PC-3 (cell line): ENCODE measurements around the gene VPS26B. TPM values are rescaled to one million over a fixed set of nuclear protein-coding genes. Genes with fewer than 3 reads are reported as not detected.

Source experiments
- ATAC-seq: fragments of 200-7000 bp; cut with Tn5 transposase; 2 replicates; pipeline ENCODE4 v1.9.1; 2020; ENCODE audit warnings: mild to moderate bottlenecking, moderate library complexity
- BruUV-seq: library from RNA; stranded (reverse); fragments of 400-500 nt; replicated peaks from 2 replicates; lab custom pipeline; 2021; lab: Mats Ljungman, UMichigan
- CTCF ChIA-PET: fragments of 300-600 bp; sonication (Branson Sonifier 250); formaldehyde crosslinking; loops from one replicate; lab custom pipeline; 2022; ENCODE audit warnings: antibody characterized with exemption; lab: Charles Lee
- POLR2A ChIA-PET: fragments of 300-600 bp; sonication (Branson Sonifier 250); formaldehyde crosslinking; loops from one replicate; lab custom pipeline; 2022; ENCODE audit warnings: antibody characterized with exemption; ENCODE audit not compliant: unreplicated experiment; lab: Charles Lee
- DNase-seq: peaks from one replicate; pipeline ENCODE4 v3.0.0-alpha.2; 2015
- H2AFZ ChIP-seq: fragments of 300-600 bp; sonication (generic); 2 replicates; pipeline ENCODE4 v1.6.0; 2016; ENCODE audit warnings: antibody characterized with exemption, low read length
- H3F3A ChIP-seq: fragments of 300-600 bp; sonication (generic); one replicate; pipeline ENCODE4 v1.6.0; 2017; ENCODE audit warnings: antibody characterized with exemption, low read length, control low read depth, mild to moderate bottlenecking; ENCODE audit not compliant: unreplicated experiment
- H3K27ac ChIP-seq: fragments of 300-600 bp; sonication (generic); 2 replicates; pipeline ENCODE4 v1.5.1; 2016; ENCODE audit warnings: mild to moderate bottlenecking, low read length
- H3K27me3 ChIP-seq: fragments of 300-600 bp; sonication (generic); 2 replicates; pipeline ENCODE4 v1.6.1; 2016; ENCODE audit warnings: low read length, mixed read lengths
- H3K36me3 ChIP-seq: fragments of 300-600 bp; sonication (generic); 2 replicates; pipeline ENCODE4 v1.6.1; 2016; ENCODE audit warnings: low read depth, mixed run types, low read length, mixed read lengths
- H3K4me1 ChIP-seq: fragments of 300-600 bp; sonication (generic); 2 replicates; pipeline ENCODE4 v1.5.1; 2016; ENCODE audit warnings: low read length; ENCODE audit not compliant: insufficient read depth
- H3K4me2 ChIP-seq: fragments of 300-600 bp; sonication (generic); 2 replicates; pipeline ENCODE4 v1.6.0; 2016; ENCODE audit warnings: low read length
- H3K4me3 ChIP-seq: fragments of 300-600 bp; sonication (generic); 2 replicates; pipeline ENCODE4 v1.5.1; 2016; ENCODE audit warnings: mild to moderate bottlenecking, low read length, mixed read lengths
- H3K79me2 ChIP-seq: fragments of 300-600 bp; sonication (generic); 2 replicates; pipeline ENCODE4 v1.6.1; 2017; ENCODE audit warnings: low read length, mixed read lengths
- H3K9ac ChIP-seq: fragments of 300-600 bp; sonication (generic); 2 replicates; pipeline ENCODE4 v1.6.0; 2016; ENCODE audit warnings: mild to moderate bottlenecking, low read length
- H3K9me2 ChIP-seq: fragments of 300-600 bp; sonication (generic); replicated peaks from 2 replicates; pipeline ENCODE4 v1.6.1; 2016; ENCODE audit warnings: mixed run types, low read length, mixed read lengths
- H3K9me3 ChIP-seq: fragments of 300-600 bp; sonication (generic); 2 replicates; pipeline ENCODE4 v1.6.1; 2016; ENCODE audit warnings: low read length, mixed read lengths
- H4K20me1 ChIP-seq: fragments of 300-600 bp; sonication (generic); 2 replicates; pipeline ENCODE4 v1.6.1; 2016; ENCODE audit warnings: low read length, mixed read lengths
- EZH2 ChIP-seq: fragments of 300-600 bp; sonication (generic); IDR thresholded peaks from one replicate; pipeline ENCODE4 v1.6.1; 2017; ENCODE audit warnings: antibody characterized with exemption, mild to moderate bottlenecking, low read length; ENCODE audit not compliant: unreplicated experiment
- EZH2phosphoT487 ChIP-seq: fragments of 300-600 bp; sonication (generic); IDR thresholded peaks from 2 replicates; pipeline ENCODE4 v1.6.1; 2018; ENCODE audit warnings: mild to moderate bottlenecking, antibody characterized with exemption, low read length, borderline replicate concordance
- intact Hi-C: fragments of 100-400 bp; cut with micrococcal nuclease; formaldehyde crosslinking; loops from 2 replicates; pipeline ENCODE4 v1.9.0; 2023
- total RNA-seq: library from RNA; depleted of rRNA; stranded (reverse); fragments of >200 nt; gene quantifications from 2 replicates; pipeline ENCODE4 v1.2.3, GENCODE V29; 2014
- TF ChIP-seq, protein P1 (sequence below): fragments of 300-600 bp; sonication (generic); conservative IDR thresholded peaks from 2 replicates; pipeline ENCODE4 v1.5.1; 2017; ENCODE audit warnings: antibody characterized with exemption, low read depth, mild to moderate bottlenecking, low read length

VPS26B gene
- total RNA-seq, 1 experiment from 2014 or later, result 49.2 TPM

DNA sequence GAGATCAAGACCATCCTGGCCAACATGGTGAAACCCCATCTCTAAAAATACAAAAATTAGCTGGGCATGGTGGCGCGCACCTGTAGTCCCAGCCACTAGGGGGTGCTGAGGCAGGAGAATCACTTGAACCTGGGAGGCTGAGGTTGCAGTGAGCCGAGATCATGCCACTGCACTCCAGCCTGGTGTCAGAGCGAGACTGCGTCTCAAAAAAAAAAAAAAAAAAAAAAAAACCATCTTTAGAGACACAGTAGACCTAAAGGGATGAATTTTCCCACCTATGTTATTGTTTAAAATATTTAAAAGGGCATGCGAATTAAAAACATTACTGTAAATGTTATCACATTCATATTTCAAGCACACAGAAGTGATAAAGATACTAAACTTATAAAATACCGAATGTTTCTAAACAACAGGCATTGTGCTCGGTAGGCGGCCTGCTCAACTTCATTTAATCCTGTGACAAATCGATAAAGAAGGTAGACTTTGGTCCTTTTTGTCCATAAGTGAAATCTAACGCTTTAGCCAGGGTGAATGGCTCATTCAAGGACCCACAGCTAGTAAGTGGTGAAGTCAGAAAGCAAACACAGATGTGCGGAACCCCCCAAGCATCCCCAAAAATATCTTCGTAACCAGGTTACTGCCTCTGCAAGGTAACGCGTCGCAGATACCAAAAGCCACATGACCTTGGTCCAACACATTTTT, 16.8 kb upstream of the VPS26B start:
- no TSS peak for BruUV-seq
- H3K27ac ChIP-seq, result no peak overlapping the region
- ATAC-seq (peak; percentile 35), DNase-seq (peak; percentile 46)
- no peak overlapping the region for H2AFZ ChIP-seq
- no peaks in the 10 kb centered on the region for H3K9me2 ChIP-seq
- ChIA-PET CTCF (no interaction called here), POLR2A (no interaction called here)
- peaks cover 21% of the 10 kb centered on the region for H3K79me2 ChIP-seq
- intact Hi-C loops, result loop anchor here (2.0 kb wide), 1 partner anchor 37 kb away; no protein-coding TSS in a partner anchor
- H4K20me1 ChIP-seq, result no peaks in the 10 kb centered on the region
- H3K4me1 ChIP-seq, result no peaks in the 10 kb centered on the region
- no peak overlapping the region for H3K4me2 ChIP-seq
- no peaks in the 10 kb centered on the region for H3F3A ChIP-seq
- TF ChIP-seq EZH2, result no peak
- TF ChIP-seq EZH2phosphoT487, result no peak
- TF ChIP-seq, protein P1, sequence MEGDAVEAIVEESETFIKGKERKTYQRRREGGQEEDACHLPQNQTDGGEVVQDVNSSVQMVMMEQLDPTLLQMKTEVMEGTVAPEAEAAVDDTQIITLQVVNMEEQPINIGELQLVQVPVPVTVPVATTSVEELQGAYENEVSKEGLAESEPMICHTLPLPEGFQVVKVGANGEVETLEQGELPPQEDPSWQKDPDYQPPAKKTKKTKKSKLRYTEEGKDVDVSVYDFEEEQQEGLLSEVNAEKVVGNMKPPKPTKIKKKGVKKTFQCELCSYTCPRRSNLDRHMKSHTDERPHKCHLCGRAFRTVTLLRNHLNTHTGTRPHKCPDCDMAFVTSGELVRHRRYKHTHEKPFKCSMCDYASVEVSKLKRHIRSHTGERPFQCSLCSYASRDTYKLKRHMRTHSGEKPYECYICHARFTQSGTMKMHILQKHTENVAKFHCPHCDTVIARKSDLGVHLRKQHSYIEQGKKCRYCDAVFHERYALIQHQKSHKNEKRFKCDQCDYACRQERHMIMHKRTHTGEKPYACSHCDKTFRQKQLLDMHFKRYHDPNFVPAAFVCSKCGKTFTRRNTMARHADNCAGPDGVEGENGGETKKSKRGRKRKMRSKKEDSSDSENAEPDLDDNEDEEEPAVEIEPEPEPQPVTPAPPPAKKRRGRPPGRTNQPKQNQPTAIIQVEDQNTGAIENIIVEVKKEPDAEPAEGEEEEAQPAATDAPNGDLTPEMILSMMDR, result peak; percentile 75
- H3K9me3 ChIP-seq, result no peaks in the 10 kb centered on the region
- H3K4me3 ChIP-seq, result no peak overlapping the region
- H3K36me3 ChIP-seq, result peaks cover 74% of the 10 kb centered on the region
- no peaks in the 10 kb centered on the region for H3K27me3 ChIP-seq
- H3K9ac ChIP-seq, result no peak overlapping the region

DNA sequence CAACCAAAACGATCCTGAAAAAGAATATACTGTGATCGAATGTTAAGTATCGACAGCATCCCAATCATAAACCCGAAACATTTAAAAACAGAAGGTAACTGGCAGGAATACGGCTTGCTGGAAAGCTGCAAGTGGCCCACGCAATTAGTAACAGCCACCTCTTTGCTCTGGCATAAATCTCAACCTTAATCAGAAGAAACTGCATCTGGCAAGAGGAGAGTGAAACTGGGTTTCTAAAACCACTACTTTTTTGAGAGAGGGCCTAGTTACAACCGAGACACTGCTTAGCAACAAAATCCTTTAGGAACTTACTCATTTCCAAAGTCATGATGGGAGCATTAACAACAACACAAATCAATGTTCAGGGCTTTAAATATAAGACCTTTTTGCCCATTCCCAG, 8.6 kb upstream of the VPS26B start:
- H2AFZ ChIP-seq, result no peak overlapping the region
- BruUV-seq, result no TSS peak
- POLR2A ChIA-PET, result no interaction called here
- intact Hi-C loops, result no loop called here
- CTCF ChIA-PET, result no interaction called here
- peaks cover 44% of the 10 kb centered on the region for H3K36me3 ChIP-seq
- H4K20me1 ChIP-seq, result peaks cover 20% of the 10 kb centered on the region
- no peaks in the 10 kb centered on the region for H3K4me1 ChIP-seq
- no peaks in the 10 kb centered on the region for H3K9me2 ChIP-seq
- no peaks in the 10 kb centered on the region for H3K27me3 ChIP-seq
- TF ChIP-seq EZH2phosphoT487 (no peak), EZH2 (no peak)
- TF ChIP-seq, protein P1, result no peak
- H3K9ac ChIP-seq, result no peak overlapping the region
- no peak overlapping the region for H3K4me3 ChIP-seq
- H3K27ac ChIP-seq, result no peak overlapping the region
- peaks cover 85% of the 10 kb centered on the region for H3K79me2 ChIP-seq
- no peak overlapping the region for H3K4me2 ChIP-seq
- no peaks in the 10 kb centered on the region for H3K9me3 ChIP-seq
- DNase-seq (no peak), ATAC-seq (no peak)
- no peaks in the 10 kb centered on the region for H3F3A ChIP-seq

DNA sequence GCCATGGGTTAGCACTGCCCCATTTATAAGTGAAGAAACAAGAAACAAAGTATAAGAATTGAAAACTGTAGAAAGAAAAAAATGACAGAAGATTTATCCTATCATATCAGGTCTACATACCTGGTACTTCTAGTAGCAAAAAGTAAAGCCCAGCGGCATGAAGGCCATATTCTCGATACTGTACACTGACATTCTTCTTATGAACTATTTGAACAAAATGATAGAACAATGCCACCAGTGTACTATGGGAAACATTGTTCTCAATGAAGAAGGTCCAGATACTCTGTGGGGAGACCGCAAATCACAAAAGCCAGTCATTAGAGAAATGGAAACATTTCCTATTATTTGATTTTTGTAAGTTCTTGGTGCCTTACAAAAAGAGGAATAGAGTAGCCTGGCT, 7.7 kb upstream of the VPS26B start:
- Histone ChIP-seq H3K9me2 (no peaks in the 10 kb centered on the region), H3K27me3 (no peaks in the 10 kb centered on the region), H3K36me3 (peaks cover 42% of the 10 kb centered on the region), H3K4me1 (no peaks in the 10 kb centered on the region), H2AFZ (no peak overlapping the region), H3K4me2 (no peak overlapping the region), H3K27ac (no peak overlapping the region), H3K4me3 (no peak overlapping the region), H3K79me2 (peaks cover 85% of the 10 kb centered on the region), H3K9me3 (no peaks in the 10 kb centered on the region), H4K20me1 (peaks cover 25% of the 10 kb centered on the region), H3K9ac (no peak overlapping the region), H3F3A (no peaks in the 10 kb centered on the region)
- intact Hi-C loops, result no loop called here
- POLR2A ChIA-PET, result no interaction called here
- CTCF ChIA-PET, result no interaction called here
- TF ChIP-seq EZH2 (no peak), EZH2phosphoT487 (no peak)
- TF ChIP-seq, protein P1, result no peak
- no TSS peak for BruUV-seq
- ATAC-seq (no peak), DNase-seq (no peak)
